Measurements from ENCODE around the gene MYO1E. TPM values are rescaled to one million over a fixed set of nuclear protein-coding genes. Genes with fewer than 3 reads are reported as not detected.

MYO1E gene
- total and polyA plus RNA-seq, 2 of the 8 experiments (the other 6 are each of a cell fraction or from before 2014, with no cell fraction given) = 19.6 to 142 TPM

- Histone ChIP-seq H2AFZ (ENCODE audit: low read length) (no peak overlapping the region), H3K9ac (replicated peaks in 1 of 4; ENCODE audit: extremely low read depth in 1 of 4, low read depth in 3 of 4, low read length in 3 of 4) (no peak overlapping the region), H3K18ac (ENCODE audit: extremely low read depth, low read length) (no peak overlapping the region), H4K8ac (ENCODE audit: extremely low read depth, insufficient read depth, low read length) (no peak overlapping the region), H3K23ac (ENCODE audit: insufficient read length) (no peak overlapping the region), H3K56ac (replicated peaks; ENCODE audit: insufficient read length, low read depth, low read length) (no peak overlapping the region), H3K79me1 (ENCODE audit: low read depth, low read length) (no peaks in the 10 kb centered on the region), H2BK120ac (replicated peaks; ENCODE audit: low read depth, low read length) (no peak overlapping the region), H3K14ac (ENCODE audit: insufficient read length) (no peak overlapping the region), H2BK20ac (ENCODE audit: low read length) (no peak overlapping the region), H4K5ac (ENCODE audit: insufficient read length, low read depth, low read length) (no peak overlapping the region), H3K36me3 (ENCODE audit: control insufficient read depth in 2 of 4, insufficient read depth in 4 of 4, low read length in 3 of 4) (peaks cover 13 to 61% (median 25%) of the 10 kb centered on the region in 4 experiments), H3K4me1 (replicated peaks in 1 of 4; ENCODE audit: control insufficient read depth in 3 of 4, insufficient read depth in 4 of 4, low read length in 3 of 4) (no peaks in the 10 kb centered on the region), H4K91ac (replicated peaks; ENCODE audit: insufficient read length, low read length) (no peak overlapping the region), H2BK5ac (ENCODE audit: low read depth, low read length) (no peak overlapping the region; the same call in 1 of the 2 replicates), H3K79me2 (ENCODE audit: control insufficient read depth in 1 of 2, insufficient read depth in 2 of 2, low read length in 2 of 2) (no peaks in the 10 kb centered on the region), H2BK15ac (ENCODE audit: low read length) (no peak overlapping the region), H2BK12ac (ENCODE audit: low read depth, low read length) (no peak overlapping the region), H3K4me2 (ENCODE audit: insufficient read depth in 1 of 2, low read depth in 2 of 2, low read length in 2 of 2) (no peak overlapping the region), H3K9me3 (ENCODE audit: insufficient read depth in 2 of 2, low read depth in 1 of 2, low read length in 1 of 2) (no peaks in the 10 kb centered on the region), H3K4me3 (ENCODE audit: extremely low read depth in 1 of 4, insufficient read depth in 2 of 4, low read depth in 3 of 4, low read length in 4 of 4) (no peak overlapping the region), H2AK5ac (ENCODE audit: low read depth, low read length) (no peak overlapping the region), H3K4ac (replicated peaks; ENCODE audit: insufficient read length, low read depth, low read length) (no peak overlapping the region), H3K27me3 (replicated peaks in 1 of 4; ENCODE audit: control insufficient read depth in 3 of 4, extremely low read depth in 1 of 4, insufficient read depth in 3 of 4, low read length in 3 of 4) (no peaks in the 10 kb centered on the region; a peak in 1 of 7 replicates), H3K23me2 (ENCODE audit: low read depth, low read length) (no peaks in the 10 kb centered on the region), H4K20me1 (replicated peaks in 1 of 2; ENCODE audit: control insufficient read depth in 1 of 2, insufficient read depth in 2 of 2, low read length in 2 of 2) (no peaks in the 10 kb centered on the region), H3K27ac (ENCODE audit: low read depth, low read length) (no peak overlapping the region)
- no peak for FAIRE-seq
- DNase-seq (ENCODE audit: low read depth in 1 of 2, low spot score in 2 of 2) = no peak
- WGBS, 2 experiments (ENCODE audit: extremely low coverage in 1 of 2, insufficient coverage in 1 of 2, insufficient read length in 1 of 2, insufficient replicate concordance in 2 of 2, low coverage in 1 of 2, low lambda C conversion rate in 2 of 2, missing lambda C conversion rate in 1 of 2) = 86% methylated on average over 7 of the region's 7 CpGs; no CpG with 5 or more reads in 1 of the 2 experiments
- CTCF ChIA-PET (ENCODE audit: partially characterized antibody) = interaction anchor here (1.3 kb wide), 1 partner anchor 15 kb away, joined by 3 read pairs; no protein-coding TSS in a partner anchor
- POLR2A ChIA-PET (ENCODE audit: partially characterized antibody) = no interaction called here
- TF ChIP-seq RNF2 (IDR thresholded peaks at IDR 0.05; ENCODE audit: borderline replicate concordance, low read depth, low read length, missing control alignments, poor library complexity, severe bottlenecking) = no peak
- TF ChIP-seq CBX5 (IDR thresholded peaks at IDR 0.05; ENCODE audit: low read depth, low read length) = no peak
- no peak for TF ChIP-seq GABPA (IDR thresholded peaks at IDR 0.05; ENCODE audit: borderline replicate concordance, insufficient read depth, low read length)
- no peak for TF ChIP-seq SIRT6 (IDR thresholded peaks at IDR 0.05; ENCODE audit: low read length)
- TF ChIP-seq KDM4A (IDR thresholded peaks at IDR 0.05; ENCODE audit: low read depth, low read length, severe bottlenecking) = no peak
- TF ChIP-seq RBBP5 (IDR thresholded peaks at IDR 0.05; ENCODE audit: borderline replicate concordance, low read depth, low read length) = no peak
- TF ChIP-seq POU5F1 (IDR thresholded peaks at IDR 0.05; ENCODE audit: low read depth, low read length) = no peak
- no peak for TF ChIP-seq SIN3A (conservative IDR thresholded peaks at IDR 0.05 in 1 of 2, IDR thresholded peaks at IDR 0.05 in 1 of 2; ENCODE audit: low read depth in 1 of 2, low read length in 2 of 2)
- TF ChIP-seq, protein P1, sequence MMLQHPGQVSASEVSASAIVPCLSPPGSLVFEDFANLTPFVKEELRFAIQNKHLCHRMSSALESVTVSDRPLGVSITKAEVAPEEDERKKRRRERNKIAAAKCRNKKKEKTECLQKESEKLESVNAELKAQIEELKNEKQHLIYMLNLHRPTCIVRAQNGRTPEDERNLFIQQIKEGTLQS (IDR thresholded peaks at IDR 0.05; ENCODE audit: insufficient read depth, low read depth, low read length) = no peak
- TF ChIP-seq SP1 (IDR thresholded peaks at IDR 0.05; ENCODE audit: low read depth, low read length) = no peak
- no peak for TF ChIP-seq BRCA1 (IDR thresholded peaks at IDR 0.05; ENCODE audit: low read depth, low read length)
- TF ChIP-seq GTF2F1 (IDR thresholded peaks at IDR 0.05; ENCODE audit: borderline replicate concordance, low read depth, low read length) = no peak
- no peak for TF ChIP-seq EGR1 (IDR thresholded peaks at IDR 0.05; ENCODE audit: borderline replicate concordance, low read depth, low read length)
These were observed 182.4 kb downstream of the MYO1E start for GRCh38 chr15:59190291-59190690.
